A549 (cell line): ENCODE results near the gene GRK5. TPM values are rescaled to one million over a fixed set of nuclear protein-coding genes. Genes with fewer than 3 reads are reported as not detected.
A peak's percentile ranks its signal among the peaks of the same experiment; 100 is the strongest.

ENCODE experiments used
- ATAC-seq, 2 experiments: fragments of 200-7000 bp in 1 of 2; fragments of >200 bp in 1 of 2; cut with Nextera tagmentation in 1 of 2; cut with Tn5 transposase in 1 of 2; 3 replicates each; pipeline versions ENCODE4 v1.8.0 to v1.9.1; 2018 to 2020; ENCODE audit warnings: mild to moderate bottlenecking in 1 of 2, moderate library complexity in 1 of 2
- CTCF ChIA-PET: fragments of 300-600 bp; sonication (Branson Sonifier 250); formaldehyde crosslinking; extraction: SDS; loops from one replicate; lab custom pipeline; 2021; ENCODE audit warnings: antibody characterized with exemption, inconsistent platforms; lab: Yijun Ruan, JAX
- POLR2A ChIA-PET: fragments of 350-600 bp; formaldehyde crosslinking; extraction: SDS; loops from one replicate; lab custom pipeline; 2021; ENCODE audit warnings: antibody characterized with exemption, inconsistent platforms; lab: Yijun Ruan, JAX
- DNase-seq, 2 experiments: peaks; one replicate each; pipeline versions ENCODE4 v3.0.0 to v3.0.0-alpha.2; 2011 to 2016; ENCODE audit warnings: low read depth in 1 of 2, low spot score in 1 of 2
- FAIRE-seq: peaks from 2 replicates; lab custom pipeline; 2011; peaks lifted over from hg19 to GRCh38; lab: Jason Lieb, UNC
- H3K27ac ChIP-seq, 2 experiments: fragments of >200 bp; sonication (Bioruptor Twin); formaldehyde crosslinking; 3 replicates each; pipeline ENCODE4 v1.5.1; 2016 to 2017
- H3K4me1 ChIP-seq: fragments of >200 bp; sonication (Bioruptor Twin); formaldehyde crosslinking; 3 replicates; pipeline ENCODE4 v1.6.1; 2016
- H3K4me2 ChIP-seq: fragments of >200 bp; sonication (Bioruptor Twin); formaldehyde crosslinking; 3 replicates; pipeline ENCODE4 v1.6.1; 2016
- H3K4me3 ChIP-seq: fragments of >200 bp; sonication (Bioruptor Twin); formaldehyde crosslinking; 3 replicates; pipeline ENCODE4 v1.5.1; 2016
- H3K9me3 ChIP-seq: fragments of >200 bp; sonication (Bioruptor Twin); formaldehyde crosslinking; 3 replicates; pipeline ENCODE4 v1.6.1; 2016
- CEBPB ChIP-seq, 2 experiments: fragments of >200 bp in 1 of 2; sonication (Bioruptor Twin) in 1 of 2; formaldehyde crosslinking in 1 of 2; IDR thresholded peaks; 2 replicates each; pipeline ENCODE4 v1.6.1; 2012 to 2016
- CHD2 ChIP-seq: fragments of 150-350 bp; IDR thresholded peaks from 2 replicates; pipeline ENCODE4 v1.6.1; 2014; ENCODE audit warnings: low read length; ENCODE audit not compliant: partially characterized antibody
- CHD4 ChIP-seq: fragments of 200-600 bp; sonication (generic); IDR thresholded peaks from 2 replicates; pipeline ENCODE4 v1.6.1; 2016; ENCODE audit warnings: antibody characterized with exemption, mild to moderate bottlenecking, borderline replicate concordance
- EHF ChIP-seq: fragments of 250-450 bp; sonication (Bioruptor Pico); IDR thresholded peaks from 2 replicates; pipeline ENCODE4 v1.5.0; 2020; ENCODE audit warnings: mild to moderate bottlenecking
- ESRRA ChIP-seq: fragments of 150-350 bp; IDR thresholded peaks from 2 replicates; pipeline ENCODE4 v1.6.1; 2014; ENCODE audit warnings: mild to moderate bottlenecking, low read length, borderline replicate concordance
- FOXS1 ChIP-seq: fragments of 250-450 bp; sonication (Bioruptor Pico); IDR thresholded peaks from 2 replicates; pipeline ENCODE4 v1.5.0; 2020; ENCODE audit warnings: mild to moderate bottlenecking, moderate library complexity
- HDAC2 ChIP-seq: fragments of 200-600 bp; sonication (generic); IDR thresholded peaks from 2 replicates; pipeline ENCODE4 v1.6.1; 2016
- HEYL ChIP-seq: fragments of 250-450 bp; sonication (Bioruptor Pico); IDR thresholded peaks from 2 replicates; pipeline ENCODE4 v1.8.0; 2021; ENCODE audit warnings: mild to moderate bottlenecking, moderate library complexity
- KDM1A ChIP-seq: fragments of 200-600 bp; sonication (generic); IDR thresholded peaks from 2 replicates; pipeline ENCODE4 v1.6.1; 2016; ENCODE audit warnings: low read depth, mild to moderate bottlenecking
- MAFK ChIP-seq: fragments of 450-650 bp; IDR thresholded peaks from 2 replicates; pipeline ENCODE4 v1.6.1; 2014; ENCODE audit not compliant: partially characterized antibody
- MAZ ChIP-seq: fragments of 150-350 bp; IDR thresholded peaks from 2 replicates; pipeline ENCODE4 v1.6.1; 2014; ENCODE audit warnings: antibody characterized with exemption, low read depth, low read length, borderline replicate concordance
- NPAS2 ChIP-seq: fragments of 250-450 bp; sonication (Bioruptor Pico); IDR thresholded peaks from 2 replicates; pipeline ENCODE4 v1.8.0; 2022; ENCODE audit warnings: mild to moderate bottlenecking, moderate library complexity, borderline replicate concordance
- NR3C1 ChIP-seq: fragments of >200 bp; sonication (Bioruptor Twin); formaldehyde crosslinking; IDR thresholded peaks from 3 replicates; pipeline ENCODE4 v1.6.1; 2017
- PHF8 ChIP-seq: fragments of 200-600 bp; sonication (generic); IDR thresholded peaks from 2 replicates; pipeline ENCODE4 v1.6.1; 2016; ENCODE audit warnings: low read depth, mild to moderate bottlenecking, antibody characterized with exemption, moderate library complexity, borderline replicate concordance
- RAD21 ChIP-seq, 2 experiments: fragments of >200 bp in 1 of 2; sonication (Bioruptor Twin) in 1 of 2; formaldehyde crosslinking in 1 of 2; IDR thresholded peaks in 1 of 2; conservative IDR thresholded peaks in 1 of 2; 2 replicates in 1 of 2; 3 replicates in 1 of 2; pipeline ENCODE4 v1.6.1; 2012 to 2018; ENCODE audit warnings: inconsistent platforms in 1 of 2
- RARB ChIP-seq: fragments of 250-450 bp; sonication (Bioruptor Pico); IDR thresholded peaks from 2 replicates; pipeline ENCODE4 v1.8.0; 2021; ENCODE audit warnings: mild to moderate bottlenecking, moderate library complexity
- RFX5 ChIP-seq: fragments of 450-650 bp; IDR thresholded peaks from 2 replicates; pipeline ENCODE4 v1.7.1; 2014; ENCODE audit warnings: antibody characterized with exemption, mild to moderate bottlenecking, moderate library complexity
- RNF2 ChIP-seq: fragments of 200-600 bp; sonication (generic); IDR thresholded peaks from 2 replicates; pipeline ENCODE4 v1.6.1; 2016; ENCODE audit warnings: low read depth, mild to moderate bottlenecking, antibody characterized with exemption, moderate library complexity, borderline replicate concordance
- SMC3 ChIP-seq: fragments of >200 bp; sonication (Bioruptor Twin); formaldehyde crosslinking; IDR thresholded peaks from 3 replicates; pipeline ENCODE4 v1.6.1; 2018; ENCODE audit warnings: inconsistent platforms
- TFCP2L1 ChIP-seq: fragments of 250-450 bp; sonication (Bioruptor Pico); IDR thresholded peaks from 2 replicates; pipeline ENCODE4 v1.5.0; 2021; ENCODE audit warnings: mild to moderate bottlenecking
- ZC3H11A ChIP-seq: fragments of 450-650 bp; IDR thresholded peaks from 2 replicates; pipeline ENCODE4 v1.6.1; 2014; ENCODE audit warnings: antibody characterized with exemption, mild to moderate bottlenecking
- ZNF302 ChIP-seq: fragments of 250-450 bp; sonication (Bioruptor Pico); IDR thresholded peaks from 2 replicates; pipeline ENCODE4 v1.9.0; 2021; ENCODE audit warnings: inconsistent platforms, mild to moderate bottlenecking, moderate library complexity
- ZSCAN20 ChIP-seq: fragments of 250-450 bp; sonication (Bioruptor Pico); IDR thresholded peaks from 2 replicates; pipeline ENCODE4 v1.8.0; 2022; ENCODE audit warnings: mild to moderate bottlenecking, moderate library complexity
- WGBS: methylation state at CpG from one replicate; pipeline ENCODE4 v1.1.6; 2017; ENCODE audit errors: missing lambda C conversion rate; 5-methylcytosine and 5-hydroxymethylcytosine counted together
- polyA plus RNA-seq, 4 experiments: library from polyadenylated mRNA; depleted of rRNA in 3 of 4; stranded (reverse); fragments of >200 nt; fragmentation: RNase III in 1 of 4; extraction: RNeasy Plus Mini Kit Qiagen cat#74134 plus additional on column Dnase treatment in 1 of 4; gene quantifications; 2 replicates in 3 of 4; 3 replicates in 1 of 4; pipeline ENCODE4 v1.2.3, GENCODE V29; 2011 to 2017
- TF ChIP-seq, protein P1 (sequence below): fragments of >200 bp; sonication (Bioruptor Twin); formaldehyde crosslinking; IDR thresholded peaks from 3 replicates; pipeline ENCODE4 v1.5.1; 2016
- TF ChIP-seq, protein P2 (sequence below): fragments of >200 bp; sonication (Bioruptor Twin); formaldehyde crosslinking; IDR thresholded peaks from 3 replicates; pipeline ENCODE4 v1.6.1; 2016
- TF ChIP-seq, protein P3 (sequence below): fragments of 250-450 bp; sonication (Bioruptor Pico); IDR thresholded peaks from 2 replicates; pipeline ENCODE4 v1.5.0; 2020; ENCODE audit warnings: low read depth, mild to moderate bottlenecking, moderate library complexity
- TF ChIP-seq, protein P4 (sequence below): IDR thresholded peaks from 2 replicates; pipeline ENCODE4 v1.6.1; 2012

GRK5 gene
- polyA plus RNA-seq, 2 of the 4 experiments (the other 2 are of a cell fraction) = 5.0 to 7.9 TPM

DNA sequence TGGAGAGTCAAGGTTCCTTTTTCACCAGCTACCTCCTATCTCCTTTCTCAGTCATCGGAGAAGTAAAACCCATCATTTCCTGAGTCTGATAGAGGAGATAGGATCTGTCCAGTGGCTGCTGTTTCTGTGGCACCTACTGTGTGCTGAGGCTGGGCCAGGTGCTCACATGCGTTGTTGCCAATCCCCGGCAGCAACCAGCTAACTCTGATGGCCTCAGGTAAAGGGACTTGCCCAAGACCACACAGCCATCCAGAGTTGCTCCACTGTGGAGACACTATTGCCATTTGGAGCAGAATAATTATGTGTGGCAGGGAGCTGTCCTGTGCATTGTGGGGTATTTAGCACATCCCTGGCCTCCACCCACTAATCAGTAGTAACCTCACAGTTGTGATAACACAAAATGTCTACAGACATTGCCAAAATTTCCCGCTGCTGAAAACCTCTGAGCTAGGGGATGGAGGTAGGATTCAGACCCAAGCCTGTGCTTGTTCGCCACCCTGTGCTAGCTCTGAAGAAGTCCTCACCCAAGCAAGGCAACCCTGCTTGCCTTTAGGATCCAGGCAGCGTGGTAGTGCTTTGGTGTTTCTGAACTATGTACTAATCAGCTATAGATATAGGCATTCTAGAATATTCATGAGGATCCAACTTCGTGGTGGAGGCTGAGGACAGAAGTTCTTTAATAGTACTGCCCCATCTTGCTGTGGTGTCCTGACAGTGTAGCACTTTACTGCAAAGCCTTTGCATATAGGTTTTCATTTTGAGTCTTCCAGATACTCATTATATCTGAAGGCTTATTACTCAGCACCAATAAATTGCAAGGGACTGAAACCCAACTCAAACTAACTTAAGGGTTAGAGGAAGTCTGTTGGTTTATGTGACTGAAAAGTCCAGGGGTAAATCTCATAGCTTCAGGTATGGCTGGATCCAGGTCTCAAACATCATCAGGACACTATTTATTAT, 164.6 kb downstream of the GRK5 start:
- no peak for ATAC-seq
- CTCF ChIA-PET = interaction anchor here (1.0 to 1.8 kb wide), 8 partner anchors 9 to 173 kb away, joined by 3 to 7 read pairs (median 4); partner anchors contain the start of gene GRK5
- no peak overlapping the region for H3K27ac ChIP-seq
- no peaks in the 10 kb centered on the region for H3K4me1 ChIP-seq
- no peak for TF ChIP-seq RNF2
- TF ChIP-seq RAD21 (conservative IDR thresholded peaks at IDR 0.05 in 1 of 2, IDR thresholded peaks at IDR 0.05 in 1 of 2) = 0 out of 5 replicates have a peak, but pooled peaks of 1 of the 2 experiments have one; percentile 7
- 0 out of 3 replicates have a peak, but pooled peaks have one; percentile 10 for TF ChIP-seq SMC3
- DNase-seq = no peak
- no peaks in the 10 kb centered on the region for H3K9me3 ChIP-seq
- no peak overlapping the region for H3K4me3 ChIP-seq
- H3K4me2 ChIP-seq = no peak overlapping the region
- WGBS = 88% methylated on average over 7 of the region's 7 CpGs
- FAIRE-seq = no peak
- POLR2A ChIA-PET = no interaction called here

DNA sequence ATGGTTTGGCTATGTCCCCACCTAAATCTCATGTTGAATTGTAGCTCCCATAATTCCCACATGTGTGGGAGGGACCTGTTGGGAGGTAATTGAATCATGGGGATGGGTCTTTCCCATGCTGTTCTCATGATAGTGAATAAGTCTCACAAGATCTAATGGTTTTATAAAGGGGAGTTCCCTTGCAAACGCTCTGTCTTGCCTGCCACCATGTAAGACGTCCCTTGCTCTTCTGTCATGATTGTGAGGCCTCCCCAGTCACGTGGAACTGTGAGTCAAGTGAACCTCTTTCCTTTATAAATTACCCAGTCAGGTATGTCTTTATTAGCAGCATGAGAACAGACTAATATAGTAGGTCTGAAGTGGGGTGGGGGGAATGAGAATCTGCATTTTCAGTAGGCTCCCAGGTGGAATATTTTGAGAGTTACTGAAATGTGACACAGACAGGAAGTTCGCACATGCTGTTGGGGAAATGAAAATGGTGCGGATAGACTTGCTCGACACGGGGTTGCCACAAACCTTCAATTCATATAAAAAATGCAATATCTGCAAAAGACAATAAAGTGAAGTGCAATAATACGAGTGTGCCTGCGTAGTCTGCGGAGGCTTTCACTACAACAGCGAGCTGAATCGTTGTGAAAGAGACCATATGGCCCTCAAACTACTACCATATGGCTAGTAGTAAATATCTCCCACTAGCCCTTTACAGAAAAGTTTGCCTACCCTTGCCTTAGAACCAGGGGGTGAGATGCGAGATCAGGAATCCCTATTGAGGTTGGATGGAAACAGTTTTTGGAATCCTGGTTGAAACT, 166.1 kb downstream of the GRK5 start:
- Histone ChIP-seq H3K9me3 (no peaks in the 10 kb centered on the region), H3K27ac (no peak overlapping the region), H3K4me1 (no peaks in the 10 kb centered on the region), H3K4me2 (no peak overlapping the region), H3K4me3 (no peak overlapping the region)
- ATAC-seq = no peak
- FAIRE-seq = no peak
- CTCF ChIA-PET = interaction anchor here (1.7 to 1.8 kb wide), 2 partner anchors 12 to 19 kb away, joined by 3 to 7 read pairs; no protein-coding TSS in a partner anchor
- no peak for DNase-seq
- POLR2A ChIA-PET = no interaction called here
- TF ChIP-seq RARB (CRISPR knock-in tag) (no peak), ESRRA (no peak), NPAS2 (no peak), KDM1A (no peak), HDAC2 (no peak), FOXS1 (CRISPR knock-in tag) (no peak), HEYL (CRISPR knock-in tag) (no peak)
- TF ChIP-seq, protein P1, sequence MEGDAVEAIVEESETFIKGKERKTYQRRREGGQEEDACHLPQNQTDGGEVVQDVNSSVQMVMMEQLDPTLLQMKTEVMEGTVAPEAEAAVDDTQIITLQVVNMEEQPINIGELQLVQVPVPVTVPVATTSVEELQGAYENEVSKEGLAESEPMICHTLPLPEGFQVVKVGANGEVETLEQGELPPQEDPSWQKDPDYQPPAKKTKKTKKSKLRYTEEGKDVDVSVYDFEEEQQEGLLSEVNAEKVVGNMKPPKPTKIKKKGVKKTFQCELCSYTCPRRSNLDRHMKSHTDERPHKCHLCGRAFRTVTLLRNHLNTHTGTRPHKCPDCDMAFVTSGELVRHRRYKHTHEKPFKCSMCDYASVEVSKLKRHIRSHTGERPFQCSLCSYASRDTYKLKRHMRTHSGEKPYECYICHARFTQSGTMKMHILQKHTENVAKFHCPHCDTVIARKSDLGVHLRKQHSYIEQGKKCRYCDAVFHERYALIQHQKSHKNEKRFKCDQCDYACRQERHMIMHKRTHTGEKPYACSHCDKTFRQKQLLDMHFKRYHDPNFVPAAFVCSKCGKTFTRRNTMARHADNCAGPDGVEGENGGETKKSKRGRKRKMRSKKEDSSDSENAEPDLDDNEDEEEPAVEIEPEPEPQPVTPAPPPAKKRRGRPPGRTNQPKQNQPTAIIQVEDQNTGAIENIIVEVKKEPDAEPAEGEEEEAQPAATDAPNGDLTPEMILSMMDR = no peak
- TF ChIP-seq, protein P2, sequence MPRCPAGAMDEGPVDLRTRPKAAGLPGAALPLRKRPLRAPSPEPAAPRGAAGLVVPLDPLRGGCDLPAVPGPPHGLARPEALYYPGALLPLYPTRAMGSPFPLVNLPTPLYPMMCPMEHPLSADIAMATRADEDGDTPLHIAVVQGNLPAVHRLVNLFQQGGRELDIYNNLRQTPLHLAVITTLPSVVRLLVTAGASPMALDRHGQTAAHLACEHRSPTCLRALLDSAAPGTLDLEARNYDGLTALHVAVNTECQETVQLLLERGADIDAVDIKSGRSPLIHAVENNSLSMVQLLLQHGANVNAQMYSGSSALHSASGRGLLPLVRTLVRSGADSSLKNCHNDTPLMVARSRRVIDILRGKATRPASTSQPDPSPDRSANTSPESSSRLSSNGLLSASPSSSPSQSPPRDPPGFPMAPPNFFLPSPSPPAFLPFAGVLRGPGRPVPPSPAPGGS = no peak
- WGBS = 92% methylated on average over 13 of the region's 13 CpGs

DNA sequence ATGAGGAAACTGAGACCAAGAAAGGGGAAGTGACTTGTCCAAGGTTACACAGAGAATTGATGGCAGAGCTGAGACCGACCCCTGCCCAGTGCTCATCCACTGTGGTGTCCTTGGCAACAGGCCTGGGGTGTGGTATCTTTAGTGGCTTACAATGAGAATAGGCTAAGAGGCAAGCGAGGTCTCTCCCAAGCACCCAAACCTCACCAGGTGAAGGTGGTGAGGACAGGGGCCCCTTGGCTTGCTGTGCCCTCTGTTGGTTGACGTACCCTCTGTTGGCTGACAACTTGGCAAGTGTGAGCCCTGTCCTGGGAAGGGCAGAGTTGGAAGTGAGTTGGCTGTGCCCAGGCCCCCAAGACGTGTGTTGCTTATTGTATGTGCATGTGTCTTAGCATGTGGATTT, 166.9 kb downstream of the GRK5 start:
- WGBS = 86% methylated on average over 4 of the region's 4 CpGs
- Histone ChIP-seq H3K27ac (no peak overlapping the region), H3K9me3 (no peaks in the 10 kb centered on the region), H3K4me3 (no peak overlapping the region), H3K4me1 (no peaks in the 10 kb centered on the region), H3K4me2 (no peak overlapping the region)
- DNase-seq = no peak
- no peak for ATAC-seq
- no peak for FAIRE-seq
- ChIA-PET CTCF (interaction anchor here (1.7 kb wide), 1 partner anchor 11 kb away, joined by 3 read pairs; no protein-coding TSS in a partner anchor), POLR2A (no interaction called here)
- TF ChIP-seq CHD2 (no peak), NR3C1 (no peak), MAFK (no peak), MAZ (no peak), RFX5 (no peak), ZNF302 (no peak), ZC3H11A (no peak), ESRRA (no peak), ZSCAN20 (CRISPR knock-in tag) (no peak), CEBPB (IDR thresholded peaks at IDR 0.05) (no peak), EHF (CRISPR knock-in tag) (no peak), PHF8 (no peak), CHD4 (no peak), TFCP2L1 (CRISPR knock-in tag) (no peak)
- TF ChIP-seq, protein P3, sequence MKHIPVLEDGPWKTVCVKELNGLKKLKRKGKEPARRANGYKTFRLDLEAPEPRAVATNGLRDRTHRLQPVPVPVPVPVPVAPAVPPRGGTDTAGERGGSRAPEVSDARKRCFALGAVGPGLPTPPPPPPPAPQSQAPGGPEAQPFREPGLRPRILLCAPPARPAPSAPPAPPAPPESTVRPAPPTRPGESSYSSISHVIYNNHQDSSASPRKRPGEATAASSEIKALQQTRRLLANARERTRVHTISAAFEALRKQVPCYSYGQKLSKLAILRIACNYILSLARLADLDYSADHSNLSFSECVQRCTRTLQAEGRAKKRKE (CRISPR knock-in tag) = no peak
- TF ChIP-seq, protein P4, sequence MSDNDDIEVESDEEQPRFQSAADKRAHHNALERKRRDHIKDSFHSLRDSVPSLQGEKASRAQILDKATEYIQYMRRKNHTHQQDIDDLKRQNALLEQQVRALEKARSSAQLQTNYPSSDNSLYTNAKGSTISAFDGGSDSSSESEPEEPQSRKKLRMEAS = no peak
